DOHH2 (cell line): ENCODE results near the gene NCDN.

Experiments
- CTCF ChIP-seq: fragments of 200-600 bp; sonication (generic); IDR thresholded peaks from one replicate; pipeline ENCODE4 v1.5.1; 2014; ENCODE audit warnings: antibody characterized with exemption, mild to moderate bottlenecking, low read depth, low read length; ENCODE audit not compliant: poor library complexity, severe bottlenecking
- EZH2phosphoT487 ChIP-seq: fragments of 200-600 bp; sonication (generic); IDR thresholded peaks from 2 replicates; pipeline ENCODE4 v1.6.1; 2017; ENCODE audit warnings: borderline replicate concordance, mild to moderate bottlenecking, antibody characterized with exemption, low read length, moderate library complexity, mixed read lengths

- TF ChIP-seq CTCF, result peak; percentile 93
- no peak for TF ChIP-seq EZH2phosphoT487
Observed at GRCh38 chr1:35568975-35569395, 11.4 kb downstream of the NCDN start.
